NCI-H1930 (cell line): ENCODE measurements around the gene RAB1B.
"Not testable (repeated sequence)": the region's sequence is repeated elsewhere in the genome, so short reads cannot be mapped to it uniquely, and the experiment has no call there.

Experiments
- DNase-seq, 2 experiments: peaks; one replicate each; lab custom pipeline; 2025; lab: John Stamatoyannopoulos, UW

The RAB1B gene

DNA sequence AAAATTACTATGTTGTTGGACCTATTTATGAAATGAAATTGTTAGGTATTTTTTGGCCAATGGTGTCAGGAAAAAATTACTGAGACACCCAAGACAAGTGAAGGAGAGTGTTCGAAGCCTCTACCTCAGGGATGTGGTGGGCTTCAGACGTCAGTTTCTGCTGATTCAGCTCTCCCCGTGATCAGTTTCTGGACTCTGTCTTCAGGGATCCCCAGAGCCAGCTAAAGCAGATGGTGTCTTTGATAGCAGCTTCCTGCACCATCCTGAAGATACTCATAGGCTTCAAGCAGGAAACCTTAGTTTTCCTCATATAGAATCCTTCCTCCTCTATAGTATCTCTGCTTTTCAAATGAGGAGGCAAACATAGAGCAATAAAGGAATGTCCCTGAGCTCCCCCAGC, 41.0 kb downstream of the RAB1B start:
- no peak for DNase-seq

DNA sequence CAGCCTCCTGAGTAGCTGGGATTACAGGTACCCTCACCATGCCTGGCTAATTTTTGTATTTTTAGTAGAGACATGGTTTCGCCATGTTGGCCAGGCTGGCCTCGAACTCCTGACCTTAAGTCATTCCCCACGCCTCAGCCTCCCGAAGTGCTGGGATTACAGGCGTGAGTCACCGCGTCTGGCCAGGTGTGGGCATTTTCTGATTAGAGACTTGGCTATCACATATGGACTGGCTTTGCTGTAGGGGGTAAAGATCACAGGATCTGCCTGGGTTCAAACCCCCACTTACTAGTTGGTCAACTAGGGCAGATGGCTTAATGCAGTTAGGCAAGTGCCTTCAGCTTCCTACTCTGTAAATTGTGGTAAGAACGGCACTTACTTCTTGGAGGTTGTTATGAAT, 41.9 kb downstream of the RAB1B start:
- DNase-seq, result no peak

DNA sequence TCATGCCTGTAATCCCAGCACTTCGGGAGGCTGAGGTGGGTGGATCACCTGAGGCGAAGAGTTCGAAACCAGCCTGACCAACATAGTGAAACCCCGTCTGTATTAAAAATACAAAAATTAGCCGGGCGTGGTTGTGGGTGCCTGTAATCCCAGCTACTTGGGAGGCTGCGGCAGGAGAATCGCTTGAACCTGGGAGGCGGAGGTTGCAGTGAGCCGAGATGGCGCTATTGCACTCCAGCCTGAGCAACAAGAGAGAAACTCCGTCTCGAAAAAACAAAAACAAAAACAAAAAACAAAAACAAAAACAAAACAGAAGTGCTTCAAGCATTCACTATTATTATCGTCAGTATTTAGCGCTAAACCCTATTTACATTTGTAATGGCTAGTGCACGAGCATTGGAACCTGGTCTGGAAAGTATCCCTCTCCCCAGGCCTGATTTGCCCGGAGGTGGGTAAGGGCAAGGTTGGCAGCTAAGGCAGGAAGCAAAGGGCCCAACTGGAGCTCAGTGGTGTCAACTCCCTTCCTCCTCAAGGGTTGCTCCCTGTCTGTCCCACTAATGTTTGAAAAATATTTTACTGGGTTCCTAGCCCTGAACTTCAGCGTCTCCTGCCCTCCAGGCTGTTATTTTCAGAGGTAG, 42.5 kb downstream of the RAB1B start:
- not testable (repeated sequence) for DNase-seq

DNA sequence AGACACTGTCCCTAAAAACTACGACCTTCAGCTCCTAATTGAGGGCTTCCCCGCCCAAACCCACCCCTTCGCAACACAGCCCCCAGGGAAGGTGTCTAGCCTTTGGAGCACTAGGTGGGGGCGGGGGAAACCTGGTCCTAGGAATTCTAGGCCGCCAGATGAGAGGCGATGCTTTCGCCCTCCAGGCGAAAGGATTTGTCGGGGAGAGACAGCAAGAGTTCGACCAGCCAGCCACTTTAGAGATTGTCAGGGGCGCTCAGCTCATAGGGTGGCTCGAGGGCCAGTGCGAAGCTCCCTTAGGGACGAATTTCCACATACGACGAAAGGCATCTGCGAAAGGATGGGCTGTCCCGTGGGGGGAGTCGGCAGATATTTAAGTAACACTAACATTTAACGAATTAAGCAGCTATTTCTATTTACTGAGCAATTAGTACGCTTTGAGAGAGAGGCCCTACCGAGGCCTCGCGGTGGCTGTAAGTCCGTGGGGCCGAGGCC, 43.1 kb downstream of the RAB1B start:
- DNase-seq, result no peak

DNA sequence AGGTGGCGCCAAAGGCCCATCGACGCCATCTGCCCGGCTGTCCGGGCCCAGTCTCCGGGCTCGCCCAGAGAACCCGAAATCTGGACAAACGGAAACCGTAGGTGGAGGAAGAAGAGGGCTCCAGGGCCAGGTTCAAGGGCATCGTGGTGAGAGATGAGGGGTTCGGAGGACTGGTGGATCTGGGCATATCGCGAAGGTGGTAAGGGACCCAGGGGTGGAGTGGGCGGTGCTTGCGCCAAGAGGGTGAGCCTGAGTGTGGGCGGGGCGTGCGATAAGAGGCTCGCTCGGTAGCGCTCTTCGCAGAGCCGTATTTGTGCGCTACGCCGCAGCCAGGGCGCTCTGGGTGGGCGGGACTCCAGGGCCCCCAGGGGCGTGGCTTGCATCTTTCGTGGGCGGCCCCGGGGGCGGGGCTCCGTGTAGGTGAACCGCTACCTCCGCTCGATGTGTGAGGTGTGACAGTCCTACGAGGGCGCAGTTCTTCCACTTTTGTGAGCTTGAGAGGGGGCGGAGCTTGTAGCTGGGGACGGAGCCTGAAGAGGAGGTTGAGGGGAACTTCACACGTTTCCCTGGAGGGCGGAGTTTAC, 43.6 kb downstream of the RAB1B start:
- DNase-seq, result peak; percentile 96 to 97

DNA sequence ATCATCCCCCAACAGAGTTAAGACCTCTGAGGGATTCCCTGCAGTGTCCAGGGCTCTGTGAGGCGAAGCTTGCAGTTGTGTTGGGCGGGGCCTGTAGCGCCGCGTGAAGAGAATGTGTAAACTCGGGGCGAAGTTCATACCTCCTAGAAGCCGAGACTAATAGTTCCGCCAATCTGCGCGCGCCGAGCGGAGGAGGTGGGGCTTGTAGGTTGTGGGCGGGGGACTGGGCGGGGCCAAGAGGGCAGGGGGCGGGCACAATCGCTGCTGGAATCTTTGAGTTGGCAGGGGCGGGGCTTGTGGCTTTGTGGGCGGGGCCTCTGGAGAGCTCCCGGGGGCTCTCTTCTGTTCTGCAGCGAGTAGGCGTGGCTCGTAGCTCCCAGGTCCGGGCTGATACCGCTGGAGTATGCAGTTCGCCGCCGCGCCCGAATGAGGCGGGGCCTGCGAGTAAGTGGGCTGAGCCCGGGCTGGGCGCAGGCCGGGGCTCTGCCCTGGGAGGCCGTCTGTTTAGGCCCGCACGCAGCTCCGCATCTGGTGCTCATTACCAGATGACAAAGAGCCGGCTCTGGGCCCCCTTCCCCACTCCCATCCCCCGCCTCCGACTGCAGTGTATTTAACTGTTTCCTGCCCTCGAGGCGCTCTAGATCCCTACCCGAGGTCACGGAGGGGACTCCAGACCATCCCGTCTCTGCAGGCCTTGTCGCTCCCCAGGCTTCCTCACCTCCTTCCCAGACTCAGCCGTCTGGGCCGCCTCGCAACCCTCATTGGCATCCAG, 44.3 kb downstream of the RAB1B start:
- peak; percentile 85 to 96 for DNase-seq

DNA sequence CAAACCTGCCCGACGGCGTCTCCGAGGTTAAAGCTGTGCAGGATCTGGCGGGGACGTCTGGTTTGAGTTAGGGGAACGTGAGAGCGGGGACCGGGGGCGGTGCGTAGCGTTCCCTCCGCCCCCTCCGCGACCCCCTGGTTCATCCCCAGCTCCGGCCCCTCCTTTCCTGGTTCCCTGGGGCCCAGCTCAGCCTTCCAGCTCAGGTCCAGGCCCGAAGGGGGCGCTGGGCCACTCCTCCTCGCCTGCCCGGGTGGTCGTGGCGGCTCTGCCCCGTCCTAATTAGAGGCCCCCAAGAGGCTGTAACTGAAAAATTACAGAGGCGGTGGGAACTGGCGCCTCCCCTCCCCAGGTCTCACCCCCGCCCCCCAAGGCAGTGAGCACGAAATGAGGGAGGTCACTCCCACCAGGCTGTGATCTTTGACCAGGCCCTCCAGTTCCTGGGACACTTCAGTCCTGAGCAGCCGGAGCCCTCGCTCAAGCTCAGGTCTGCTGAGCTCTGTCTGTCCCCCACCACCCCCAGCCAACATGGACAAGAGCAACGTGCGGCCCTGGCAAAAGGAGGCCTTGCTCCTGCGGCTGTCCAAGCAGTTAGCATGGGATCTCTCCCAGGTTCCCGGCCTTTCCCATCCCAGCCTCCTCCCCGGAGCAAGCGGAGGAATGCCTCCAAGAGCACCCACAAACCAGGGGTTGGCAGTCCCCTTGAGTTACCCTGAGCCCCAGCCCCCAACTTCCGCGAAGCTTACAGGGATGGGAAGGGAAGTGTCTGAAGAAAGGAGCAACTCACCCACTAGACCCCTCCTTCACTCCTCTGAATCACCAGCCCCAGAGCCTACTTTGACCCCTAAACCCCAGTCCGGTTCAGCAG, 45.1 kb downstream of the RAB1B start:
- peak in 1 of 2 experiments; percentile 17 for DNase-seq

DNA sequence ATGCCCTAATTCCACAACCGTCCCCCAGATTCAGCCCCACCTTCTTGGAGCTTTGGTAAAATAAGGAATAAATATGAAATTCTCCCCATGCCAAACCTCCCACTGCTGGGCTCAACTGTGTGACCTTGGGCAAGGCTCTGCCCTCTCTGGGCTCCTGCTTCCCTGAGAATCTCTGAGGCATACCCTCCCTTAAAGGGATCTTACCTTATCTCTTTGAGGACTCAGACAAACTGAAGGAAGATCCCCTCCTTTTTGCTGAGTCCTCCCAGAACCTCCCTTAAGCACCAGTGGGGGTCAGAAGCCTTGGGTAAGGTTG, 45.7 kb downstream of the RAB1B start:
- DNase-seq, result no peak

DNA sequence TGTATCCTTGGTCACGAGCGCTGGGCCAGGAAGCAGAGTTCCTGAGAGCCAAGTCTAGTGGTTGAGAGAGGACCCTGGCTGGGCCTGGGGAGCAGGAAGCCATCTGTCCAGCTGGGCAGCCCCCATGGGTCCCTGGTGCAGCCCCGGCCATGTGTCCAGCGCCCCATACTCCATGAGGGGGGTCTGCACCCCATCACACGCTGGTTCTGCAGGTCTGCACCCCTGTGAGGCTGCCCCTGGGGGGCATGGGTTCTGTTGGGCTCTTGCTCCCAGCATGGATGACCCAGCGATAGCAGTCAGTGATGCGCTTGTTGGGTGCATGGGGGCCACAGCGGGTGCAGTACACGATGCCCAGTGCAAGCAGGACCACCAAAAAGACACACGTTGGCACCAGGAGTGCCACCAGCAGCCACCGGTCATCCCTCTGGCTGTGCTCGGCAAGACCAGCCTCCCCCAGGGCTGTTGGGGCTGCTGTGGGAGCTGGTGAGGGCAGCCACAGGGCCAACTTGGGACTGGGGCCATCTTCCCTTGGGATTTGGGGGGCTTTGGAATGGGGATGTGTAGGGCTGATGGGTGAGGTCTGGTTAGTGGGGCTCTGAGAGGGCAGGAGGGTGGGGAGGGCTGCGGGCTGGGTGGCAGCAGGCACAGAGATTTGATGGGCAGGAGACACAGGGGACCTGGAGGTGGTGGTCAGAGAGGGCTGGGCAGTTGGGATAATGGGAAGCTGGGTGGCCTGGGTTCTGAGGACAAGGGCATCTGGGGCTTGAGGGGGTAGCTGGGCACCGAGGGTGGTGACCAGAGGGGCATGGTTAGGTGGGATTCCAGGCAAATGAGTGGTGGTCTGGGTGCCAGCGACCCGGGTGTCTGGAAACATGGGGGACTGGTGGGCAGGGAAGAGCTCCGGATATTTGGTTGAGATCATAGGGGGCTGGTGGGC, 46.4 kb downstream of the RAB1B start:
- no peak for DNase-seq

DNA sequence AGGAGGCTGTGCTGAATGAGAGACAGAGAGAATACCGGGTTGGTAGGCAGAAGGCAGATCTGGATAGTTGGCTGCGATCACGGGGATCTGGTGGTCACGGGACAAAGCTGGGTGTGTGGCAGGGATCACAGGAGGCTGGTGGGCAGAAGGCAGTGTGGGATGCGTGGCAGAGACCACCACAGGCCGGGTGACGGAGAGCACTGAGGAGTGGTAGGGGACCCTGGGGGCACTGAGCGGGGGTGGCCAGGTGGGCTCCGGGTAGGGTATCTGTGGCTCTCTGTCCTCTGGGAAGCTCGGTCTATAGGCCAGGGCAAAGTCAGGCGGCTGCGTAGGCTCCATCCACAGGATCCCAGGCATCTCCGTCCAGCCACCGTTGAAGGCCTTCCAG, 47.1 kb downstream of the RAB1B start:
- DNase-seq, result no peak

DNA sequence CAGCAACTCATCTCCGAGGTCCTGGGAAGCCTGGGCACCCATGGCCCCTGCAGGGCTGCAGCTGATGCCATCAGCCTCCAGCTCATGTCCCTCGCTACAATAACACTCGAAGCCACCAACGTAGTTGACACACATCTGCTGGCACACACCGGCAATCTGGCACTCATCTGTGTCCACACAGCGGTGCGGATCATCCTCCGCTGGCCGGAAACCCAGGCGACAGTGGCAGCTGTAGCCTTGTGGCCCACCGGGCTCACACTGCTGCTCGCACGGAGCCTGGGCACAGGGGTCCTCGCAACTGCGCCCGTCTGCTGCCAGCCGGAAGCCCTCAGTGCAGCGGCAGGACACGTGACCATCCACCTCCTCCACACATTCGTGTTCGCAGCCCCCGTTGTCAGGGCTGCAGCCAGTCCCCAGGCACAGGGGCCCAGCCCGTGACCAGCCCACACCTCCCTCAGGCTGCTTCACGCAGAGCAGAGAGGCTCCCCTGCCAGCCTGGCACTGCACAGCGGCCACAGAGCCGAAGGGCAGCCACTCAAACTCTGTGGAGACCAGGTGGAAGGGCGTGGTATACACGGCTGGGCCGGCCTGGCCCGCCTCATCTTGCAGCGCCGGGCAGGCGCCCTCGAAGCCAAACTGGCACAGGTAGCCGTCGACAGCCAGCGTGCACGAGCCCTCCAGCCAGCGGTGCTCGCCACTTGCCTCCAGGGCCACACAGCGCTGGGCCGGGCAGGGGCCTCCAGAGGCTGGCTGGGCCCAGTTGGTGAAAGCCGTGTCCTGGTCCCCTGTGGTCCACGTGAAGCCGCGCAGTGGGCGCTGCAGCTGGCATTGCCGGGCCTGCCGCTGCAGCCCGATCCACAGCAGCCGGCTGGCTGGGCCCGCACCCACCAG, 47.7 kb downstream of the RAB1B start:
- DNase-seq, result no peak

DNA sequence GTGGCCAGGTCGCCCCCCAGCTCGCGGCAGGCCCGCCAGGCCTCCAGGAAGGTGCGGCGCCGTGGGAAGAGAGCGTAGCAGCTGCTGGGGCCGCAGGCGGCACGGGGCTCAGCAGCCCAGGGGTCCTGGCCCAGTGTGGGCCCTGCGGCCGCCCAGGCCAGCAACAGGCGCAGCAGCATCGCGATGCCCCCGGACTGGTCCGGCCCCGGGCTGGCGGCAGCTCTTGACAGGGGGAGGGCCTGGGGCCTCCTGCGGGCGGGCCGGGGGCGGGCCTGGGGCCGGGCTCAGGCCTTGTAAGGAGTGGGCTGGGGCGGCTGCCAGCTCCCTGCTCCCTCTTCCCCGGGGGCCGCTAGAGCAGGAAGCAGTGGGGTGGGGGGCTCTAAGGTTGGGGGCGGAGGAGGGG, 48.4 kb downstream of the RAB1B start, which contains the start of gene CD248:
Gene CD248 (minus strand): TSS at position 196 of the 403 bp plus-strand sequence. CDS start 17 bp downstream, at position 179.
- DNase-seq, result no peak

DNA sequence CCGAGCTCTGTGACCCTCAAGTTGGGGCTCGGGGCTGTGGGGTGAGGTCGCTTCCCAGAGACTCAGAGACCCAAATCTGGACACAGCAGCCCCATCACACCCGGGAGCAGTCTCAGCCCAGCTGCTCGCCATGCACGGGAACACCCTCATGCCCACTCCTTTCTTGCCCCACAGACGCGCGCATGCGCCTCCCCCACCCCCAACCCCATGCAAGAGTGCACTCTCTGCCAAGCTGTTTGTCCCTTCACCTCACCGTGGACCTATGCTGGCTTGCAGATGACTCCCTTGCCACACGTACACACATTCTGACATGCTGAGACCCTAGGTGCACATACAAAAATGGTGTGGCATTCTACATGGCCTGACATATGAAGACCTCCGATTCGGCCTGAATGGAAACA, 48.9 kb downstream of the RAB1B start:
- no peak for DNase-seq

DNA sequence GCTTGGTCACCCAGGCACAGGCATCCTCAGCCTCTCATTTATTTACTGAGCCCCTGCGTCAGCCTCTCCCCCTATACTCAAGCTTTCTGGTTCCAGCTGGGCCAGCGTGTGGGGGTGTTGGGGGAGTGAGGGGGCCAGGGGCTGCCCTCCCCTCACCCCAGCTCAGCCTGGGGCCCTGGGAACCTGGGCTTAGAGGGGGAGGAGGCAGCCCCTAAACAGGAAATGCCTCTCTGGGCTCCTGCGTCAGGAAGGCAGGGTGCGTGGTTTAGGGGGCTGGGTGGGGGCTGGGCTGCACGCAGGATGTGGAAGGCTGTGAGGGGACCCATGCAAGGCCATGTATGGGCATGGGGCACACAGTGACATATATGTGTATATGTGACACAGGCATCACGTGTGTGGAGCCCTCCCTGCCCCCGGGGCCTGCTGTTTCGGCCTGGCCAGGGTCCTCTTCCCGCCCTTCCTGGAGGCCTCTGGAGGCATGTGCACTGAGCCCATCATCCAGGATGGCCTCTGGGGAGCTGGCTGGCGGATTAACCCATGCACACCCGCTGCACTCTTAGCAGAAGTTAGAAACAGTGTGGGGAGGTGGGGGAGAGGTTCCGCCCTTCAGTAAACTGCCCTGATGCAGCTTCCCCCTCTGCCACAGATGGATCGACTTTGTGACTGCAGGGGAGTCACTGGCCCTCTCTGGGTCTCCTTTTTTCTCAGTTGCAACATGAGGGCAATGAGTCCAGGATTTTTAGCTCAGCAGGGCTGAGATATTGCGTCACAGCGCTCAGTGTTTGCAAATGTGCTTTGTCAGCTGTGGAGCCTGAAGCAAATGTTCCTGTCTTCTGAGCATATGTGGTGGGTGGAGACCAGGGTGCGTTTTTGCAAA, 49.5 kb downstream of the RAB1B start:
- DNase-seq, result no peak

DNA sequence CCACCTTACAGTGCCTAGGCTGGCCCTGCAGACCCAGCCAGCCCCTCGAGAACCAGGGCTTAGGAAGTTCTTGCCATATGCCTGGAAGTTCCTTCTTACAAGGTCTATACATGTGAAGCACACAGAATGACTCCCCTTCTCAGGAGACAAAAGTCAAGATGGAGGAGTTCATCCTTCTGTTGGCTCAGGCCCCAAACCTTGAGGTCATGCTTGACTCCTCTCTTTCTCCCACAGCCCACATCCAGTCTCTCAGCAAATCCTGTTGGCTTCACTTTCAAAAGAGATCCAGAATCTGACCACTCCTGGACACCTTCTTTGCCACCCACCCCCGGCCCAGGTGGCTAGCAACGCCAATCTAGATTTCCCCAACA, 50.1 kb downstream of the RAB1B start:
- no peak for DNase-seq

DNA sequence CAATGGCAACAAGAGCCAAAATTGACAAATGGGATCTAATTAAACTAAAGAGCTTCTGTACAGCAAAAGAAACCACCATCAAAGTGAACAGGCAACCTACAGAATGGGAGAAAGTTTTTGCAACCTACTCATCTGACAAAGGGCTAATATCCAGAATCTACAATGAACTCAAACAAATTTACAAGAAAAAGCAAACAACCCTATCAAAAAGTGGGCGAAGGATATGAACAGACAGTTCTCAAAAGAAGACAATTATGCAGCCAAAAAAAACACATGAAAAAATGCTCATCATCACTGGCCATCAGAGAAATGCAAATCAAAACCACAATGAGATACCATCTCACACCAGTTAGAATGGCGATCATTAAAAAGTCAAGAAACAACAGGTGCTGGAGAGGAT, 51.9 kb downstream of the RAB1B start:
- not testable (repeated sequence) for DNase-seq

DNA sequence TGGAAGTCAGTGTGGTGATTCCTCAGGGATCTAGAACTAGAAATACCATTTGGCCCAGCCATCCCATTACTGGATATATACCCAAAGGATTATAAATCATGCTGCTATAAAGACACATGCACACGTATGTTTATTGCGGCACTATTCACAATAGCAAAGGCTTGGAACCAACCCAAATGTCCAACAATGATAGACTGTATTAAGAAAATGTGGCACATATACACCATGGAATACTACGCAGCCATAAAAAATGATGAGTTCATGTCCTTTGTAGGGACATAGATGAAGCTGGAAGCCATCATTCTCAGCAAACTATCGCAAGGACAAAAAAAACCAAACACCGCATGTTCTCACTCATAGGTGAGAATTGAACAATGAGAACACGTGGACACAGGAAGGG, 52.3 kb downstream of the RAB1B start:
- DNase-seq, result not testable (repeated sequence)

DNA sequence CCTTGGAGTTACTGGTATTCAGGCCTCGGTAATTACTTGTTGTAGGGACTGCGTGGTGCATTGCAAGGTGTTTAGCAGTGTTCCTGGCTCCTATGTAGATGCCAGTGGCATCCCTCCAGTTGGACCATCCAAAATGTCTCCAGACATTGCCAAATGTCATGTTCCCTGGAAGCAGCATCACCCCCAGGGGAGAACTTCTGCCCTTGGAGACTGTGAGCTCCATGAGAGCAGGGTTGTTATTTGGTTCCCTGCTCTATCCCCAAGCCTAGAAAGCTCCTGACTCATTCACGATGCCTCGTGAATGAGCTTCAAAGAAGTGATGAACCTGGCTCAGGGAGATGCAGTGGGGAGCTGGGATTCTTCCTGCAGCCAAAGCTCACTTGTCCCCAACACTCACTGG, 53.2 kb downstream of the RAB1B start:
- no peak for DNase-seq

DNA sequence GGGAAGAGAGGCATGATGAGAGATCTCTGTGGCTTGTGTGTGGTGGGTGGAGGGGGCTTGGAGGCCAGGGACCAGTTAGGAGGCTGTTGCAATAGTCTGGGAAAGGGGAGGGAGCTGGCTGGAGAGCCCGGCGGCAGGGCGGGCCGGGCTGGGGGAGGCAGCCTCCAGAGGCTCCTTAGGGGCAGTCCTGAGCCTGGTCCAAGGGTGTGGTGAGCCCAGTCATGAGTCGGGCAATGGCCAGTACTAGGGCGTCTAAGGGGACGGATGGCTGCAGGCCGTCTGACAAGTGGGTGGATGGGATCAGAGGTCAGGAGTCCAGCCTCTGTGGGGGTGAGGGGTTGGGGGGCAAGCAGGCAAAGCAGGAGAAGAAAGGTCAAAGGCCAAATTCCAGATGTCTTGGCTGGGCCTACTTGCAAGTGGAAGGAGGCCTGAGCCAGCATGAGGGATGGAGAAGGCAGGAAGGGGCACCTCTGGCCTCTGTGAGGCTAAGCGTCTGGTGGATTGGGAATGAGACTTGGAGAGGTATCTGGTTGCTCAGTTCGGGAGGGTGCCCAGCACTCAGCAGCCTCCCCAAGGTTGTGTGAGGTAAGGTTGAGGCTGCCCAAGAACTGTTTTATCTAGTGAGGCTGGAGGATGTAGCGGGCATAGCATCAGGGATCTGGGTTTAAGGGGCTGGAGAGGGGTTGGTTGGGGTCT, 54.4 kb downstream of the RAB1B start:
- DNase-seq, result no peak
